ENCODE results near the gene WDR13. TPM values are rescaled to one million over a fixed set of nuclear protein-coding genes. Genes with fewer than 3 reads are reported as not detected.

The WDR13 gene
- total RNA-seq, 4 donors from 2014 or later, result 108 to 182 (median 139) TPM

GRCh38 chrX:48560056-48560455 lies 37.2 kb upstream of the WDR13 start:
- 100% methylated on average over 1 of the region's 14 CpGs; no CpG with 5 or more reads in 1 of the 2 donors for WGBS, 2 donors (ENCODE audit: low coverage in 1 of 2)
- no peak for TF ChIP-seq EP300 (IDR thresholded peaks at IDR 0.05)
- TF ChIP-seq CTCF (IDR thresholded peaks at IDR 0.05), result no peak
- TF ChIP-seq POLR2A (IDR thresholded peaks at IDR 0.05), result no peak
- TF ChIP-seq POLR2AphosphoS5 (IDR thresholded peaks at IDR 0.05), result no peak
- Histone ChIP-seq H3K4me1 (no peaks in the 10 kb centered on the region), H3K27ac (no peak overlapping the region), H3K27me3 (no peaks in the 10 kb centered on the region), H3K9me3 (no peaks in the 10 kb centered on the region), H3K36me3 (peaks cover 0 to 62% of the 10 kb centered on the region in 2 donors), H3K4me3 (no peak overlapping the region)
- no peak for ATAC-seq

GRCh38 chrX:48560681-48561080 lies 36.6 kb upstream of the WDR13 start:
- TF ChIP-seq POLR2AphosphoS5 (IDR thresholded peaks at IDR 0.05) (no peak), EP300 (IDR thresholded peaks at IDR 0.05) (no peak), CTCF (IDR thresholded peaks at IDR 0.05) (no peak), POLR2A (IDR thresholded peaks at IDR 0.05) (no peak)
- WGBS, 2 donors (ENCODE audit: low coverage in 1 of 2), result no CpG with 5 or more reads among the region's 12 CpGs
- no peak overlapping the region for H3K27ac ChIP-seq
- no peak overlapping the region for H3K4me3 ChIP-seq
- no peaks in the 10 kb centered on the region for H3K9me3 ChIP-seq
- peaks cover 0 to 56% of the 10 kb centered on the region in 2 donors for H3K36me3 ChIP-seq
- H3K4me1 ChIP-seq, result no peaks in the 10 kb centered on the region
- H3K27me3 ChIP-seq, result no peaks in the 10 kb centered on the region
- no peak for ATAC-seq

- H3K9me3 ChIP-seq, result no peaks in the 10 kb centered on the region
- WGBS, 2 donors (ENCODE audit: low coverage in 1 of 2), result 50 to 80% methylated on average over 1 of the region's 1 CpG
- no peak overlapping the region for H3K4me3 ChIP-seq
- H3K36me3 ChIP-seq, result no peaks in the 10 kb centered on the region
- H3K27ac ChIP-seq, result no peak overlapping the region
- H3K27me3 ChIP-seq, result no peaks in the 10 kb centered on the region
- no peak for TF ChIP-seq POLR2A (IDR thresholded peaks at IDR 0.05)
- ATAC-seq, result no peak
- no peaks in the 10 kb centered on the region for H3K4me1 ChIP-seq
These were observed 27.3 kb upstream of the WDR13 start for GRCh38 chrX:48569958-48570357.

GRCh38 chrX:48573690-48574269 lies 23.5 kb upstream of the WDR13 start:
- Histone ChIP-seq H3K9me3 (no peaks in the 10 kb centered on the region), H3K36me3 (peaks cover 3 to 37% of the 10 kb centered on the region in 2 donors), H3K27me3 (no peaks in the 10 kb centered on the region), H3K4me1 (peaks cover 6 to 16% (median 13%) of the 10 kb centered on the region in 3 donors), H3K4me3 (peak overlapping the region; percentile 59 to 75), H3K27ac (peak overlapping the region; percentile 94 to 98 (median 97))
- peak; percentile 22 for ATAC-seq
- WGBS, 2 donors (ENCODE audit: low coverage in 1 of 2), result 0 to 52% methylated on average over 8 to 10 of the region's 19 CpGs
- no peak for TF ChIP-seq CTCF (IDR thresholded peaks at IDR 0.05)
- no peak for TF ChIP-seq POLR2AphosphoS5 (IDR thresholded peaks at IDR 0.05)
- TF ChIP-seq POLR2A (IDR thresholded peaks at IDR 0.05), result no peak
- no peak for TF ChIP-seq EP300 (IDR thresholded peaks at IDR 0.05)

GRCh38 chrX:48574270-48575266 lies 22.7 kb upstream of the WDR13 start, which contains the start of gene RBM3:
TSS of gene RBM3 (plus strand) at chrX:48574484. CDS start at chrX:48575181, 697 bp downstream.
- WGBS, 2 donors (ENCODE audit: low coverage in 1 of 2), result 39% methylated on average over 21 of the region's 71 CpGs; no CpG with 5 or more reads in 1 of the 2 donors
- Histone ChIP-seq H3K27me3 (no peaks in the 10 kb centered on the region), H3K4me3 (peak within 1 kb of the TSS; percentile 59 to 75), H3K9me3 (no peaks in the 10 kb centered on the region), H3K4me1 (peaks cover 6 to 16% (median 13%) of the 10 kb centered on the region in 3 donors), H3K27ac (peak within 1 kb of the TSS; percentile 94 to 98 (median 97)), H3K36me3 (peaks cover 3 to 45% of the 10 kb centered on the region in 2 donors)
- ATAC-seq, result peak; percentile 98
- TF ChIP-seq POLR2AphosphoS5 (IDR thresholded peaks at IDR 0.05) (peak; percentile 97), CTCF (IDR thresholded peaks at IDR 0.05) (peak in 3 of 4 experiments; percentile 37 to 50 (median 50)), POLR2A (IDR thresholded peaks at IDR 0.05) (peak; percentile 76 to 86), EP300 (IDR thresholded peaks at IDR 0.05) (no peak)
